HEK293 (cell line): ENCODE data around the gene LAMP5.

Experiments
- BCL11B ChIP-seq: fragments of 450-650 bp; formaldehyde crosslinking; IDR thresholded peaks from 2 replicates; pipeline ENCODE4 v1.5.1; 2016; ENCODE audit warnings: low read depth, missing biosample characterization, missing genetic modification characterization
- EGR2 ChIP-seq: fragments of 450-650 bp; formaldehyde crosslinking; IDR thresholded peaks from 2 replicates; pipeline ENCODE4 v1.5.1; 2016; ENCODE audit warnings: low read depth, missing biosample characterization, missing genetic modification characterization
- SP7 ChIP-seq: fragments of 450-650 bp; formaldehyde crosslinking; IDR thresholded peaks from 2 replicates; pipeline ENCODE4 v1.5.1; 2016; ENCODE audit warnings: missing biosample characterization, missing genetic modification characterization
- YY1 ChIP-seq: fragments of 450-650 bp; formaldehyde crosslinking; IDR thresholded peaks from 2 replicates; pipeline ENCODE4 v1.5.1; 2018; ENCODE audit warnings: missing biosample characterization, missing genetic modification characterization
- ZNF140 ChIP-seq: fragments of 450-650 bp; formaldehyde crosslinking; IDR thresholded peaks from 2 replicates; pipeline ENCODE4 v1.5.1; 2016; ENCODE audit warnings: missing biosample characterization, missing genetic modification characterization
- TF ChIP-seq, protein P1 (sequence below): fragments of 450-650 bp; formaldehyde crosslinking; IDR thresholded peaks from 2 replicates; pipeline ENCODE4 v1.5.1; 2016; ENCODE audit warnings: missing biosample characterization, missing genetic modification characterization
- TF ChIP-seq, protein P2 (sequence below): fragments of 450-650 bp; formaldehyde crosslinking; IDR thresholded peaks from 2 replicates; pipeline ENCODE4 v1.5.1; 2016; ENCODE audit warnings: missing biosample characterization, missing genetic modification characterization
- TF ChIP-seq, protein P3 (sequence below): sonication (generic); formaldehyde crosslinking; IDR thresholded peaks from 2 replicates; pipeline ENCODE4 v1.8.1; 2022; ENCODE audit warnings: mild to moderate bottlenecking, moderate library complexity, missing genetic modification reagents
- TF ChIP-seq, protein P4 (sequence below): fragments of 450-650 bp; formaldehyde crosslinking; IDR thresholded peaks from 2 replicates; pipeline ENCODE4 v1.5.1; 2016; ENCODE audit warnings: missing biosample characterization, missing genetic modification characterization
- TF ChIP-seq, protein P5 (sequence below): fragments of 450-650 bp; formaldehyde crosslinking; IDR thresholded peaks from 2 replicates; pipeline ENCODE4 v1.5.1; 2016; ENCODE audit warnings: missing biosample characterization, missing genetic modification characterization, low read depth
- TF ChIP-seq, protein P6 (sequence below): fragments of 450-650 bp; formaldehyde crosslinking; IDR thresholded peaks from 2 replicates; pipeline ENCODE4 v1.5.1; 2017; ENCODE audit warnings: missing biosample characterization, mild to moderate bottlenecking, missing genetic modification characterization, moderate library complexity

DNA sequence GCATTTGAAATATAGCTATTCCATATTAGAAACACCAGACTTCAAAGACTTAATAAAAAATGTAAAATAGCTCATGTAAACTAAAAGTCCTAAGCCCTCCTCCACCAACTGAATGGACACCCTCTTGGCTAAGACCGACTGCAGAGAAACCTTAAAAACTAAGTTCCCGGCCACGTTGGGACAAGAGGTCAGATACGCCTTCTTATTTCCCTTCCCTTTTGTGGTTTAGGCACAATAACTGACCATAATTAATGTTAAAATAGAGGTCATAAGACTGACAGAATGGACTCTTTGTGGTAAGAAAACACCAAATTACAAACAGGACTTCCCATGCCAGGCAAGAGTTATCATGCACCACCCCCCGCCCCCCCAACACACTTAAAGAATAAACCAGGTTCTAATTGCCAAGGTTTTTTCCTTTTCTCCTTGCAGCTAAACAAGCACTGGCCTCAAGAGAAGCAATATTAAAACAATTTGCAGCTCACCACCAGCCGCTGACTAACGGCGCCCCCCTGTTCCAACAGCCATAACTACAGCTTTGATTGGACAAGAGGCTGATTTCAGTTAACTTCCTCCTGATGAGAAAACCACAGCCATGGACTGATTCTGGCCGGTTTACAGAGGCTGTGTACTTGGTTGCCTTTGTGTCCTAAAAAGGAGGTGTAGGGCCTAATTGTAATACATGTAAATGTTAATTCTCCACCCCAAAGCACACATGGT, 10.7 kb upstream of the LAMP5 start:
- TF ChIP-seq ZNF140 (tag by site-specific recombination), result no peak
- TF ChIP-seq, protein P1, sequence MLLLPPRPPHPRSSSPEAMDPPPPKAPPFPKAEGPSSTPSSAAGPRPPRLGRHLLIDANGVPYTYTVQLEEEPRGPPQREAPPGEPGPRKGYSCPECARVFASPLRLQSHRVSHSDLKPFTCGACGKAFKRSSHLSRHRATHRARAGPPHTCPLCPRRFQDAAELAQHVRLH, result no peak
- TF ChIP-seq BCL11B (tag by site-specific recombination), result no peak
- TF ChIP-seq, protein P2, sequence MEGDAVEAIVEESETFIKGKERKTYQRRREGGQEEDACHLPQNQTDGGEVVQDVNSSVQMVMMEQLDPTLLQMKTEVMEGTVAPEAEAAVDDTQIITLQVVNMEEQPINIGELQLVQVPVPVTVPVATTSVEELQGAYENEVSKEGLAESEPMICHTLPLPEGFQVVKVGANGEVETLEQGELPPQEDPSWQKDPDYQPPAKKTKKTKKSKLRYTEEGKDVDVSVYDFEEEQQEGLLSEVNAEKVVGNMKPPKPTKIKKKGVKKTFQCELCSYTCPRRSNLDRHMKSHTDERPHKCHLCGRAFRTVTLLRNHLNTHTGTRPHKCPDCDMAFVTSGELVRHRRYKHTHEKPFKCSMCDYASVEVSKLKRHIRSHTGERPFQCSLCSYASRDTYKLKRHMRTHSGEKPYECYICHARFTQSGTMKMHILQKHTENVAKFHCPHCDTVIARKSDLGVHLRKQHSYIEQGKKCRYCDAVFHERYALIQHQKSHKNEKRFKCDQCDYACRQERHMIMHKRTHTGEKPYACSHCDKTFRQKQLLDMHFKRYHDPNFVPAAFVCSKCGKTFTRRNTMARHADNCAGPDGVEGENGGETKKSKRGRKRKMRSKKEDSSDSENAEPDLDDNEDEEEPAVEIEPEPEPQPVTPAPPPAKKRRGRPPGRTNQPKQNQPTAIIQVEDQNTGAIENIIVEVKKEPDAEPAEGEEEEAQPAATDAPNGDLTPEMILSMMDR (tag by site-specific recombination), result no peak
- no peak for TF ChIP-seq EGR2 (tag by site-specific recombination)
- TF ChIP-seq SP7 (tag by site-specific recombination), result no peak
- TF ChIP-seq YY1 (tag by site-specific recombination), result no peak
- TF ChIP-seq, protein P3, sequence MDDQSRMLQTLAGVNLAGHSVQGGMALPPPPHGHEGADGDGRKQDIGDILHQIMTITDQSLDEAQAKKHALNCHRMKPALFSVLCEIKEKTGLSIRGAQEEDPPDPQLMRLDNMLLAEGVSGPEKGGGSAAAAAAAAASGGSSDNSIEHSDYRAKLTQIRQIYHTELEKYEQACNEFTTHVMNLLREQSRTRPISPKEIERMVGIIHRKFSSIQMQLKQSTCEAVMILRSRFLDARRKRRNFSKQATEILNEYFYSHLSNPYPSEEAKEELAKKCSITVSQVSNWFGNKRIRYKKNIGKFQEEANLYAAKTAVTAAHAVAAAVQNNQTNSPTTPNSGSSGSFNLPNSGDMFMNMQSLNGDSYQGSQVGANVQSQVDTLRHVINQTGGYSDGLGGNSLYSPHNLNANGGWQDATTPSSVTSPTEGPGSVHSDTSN, result no peak
- TF ChIP-seq, protein P4, sequence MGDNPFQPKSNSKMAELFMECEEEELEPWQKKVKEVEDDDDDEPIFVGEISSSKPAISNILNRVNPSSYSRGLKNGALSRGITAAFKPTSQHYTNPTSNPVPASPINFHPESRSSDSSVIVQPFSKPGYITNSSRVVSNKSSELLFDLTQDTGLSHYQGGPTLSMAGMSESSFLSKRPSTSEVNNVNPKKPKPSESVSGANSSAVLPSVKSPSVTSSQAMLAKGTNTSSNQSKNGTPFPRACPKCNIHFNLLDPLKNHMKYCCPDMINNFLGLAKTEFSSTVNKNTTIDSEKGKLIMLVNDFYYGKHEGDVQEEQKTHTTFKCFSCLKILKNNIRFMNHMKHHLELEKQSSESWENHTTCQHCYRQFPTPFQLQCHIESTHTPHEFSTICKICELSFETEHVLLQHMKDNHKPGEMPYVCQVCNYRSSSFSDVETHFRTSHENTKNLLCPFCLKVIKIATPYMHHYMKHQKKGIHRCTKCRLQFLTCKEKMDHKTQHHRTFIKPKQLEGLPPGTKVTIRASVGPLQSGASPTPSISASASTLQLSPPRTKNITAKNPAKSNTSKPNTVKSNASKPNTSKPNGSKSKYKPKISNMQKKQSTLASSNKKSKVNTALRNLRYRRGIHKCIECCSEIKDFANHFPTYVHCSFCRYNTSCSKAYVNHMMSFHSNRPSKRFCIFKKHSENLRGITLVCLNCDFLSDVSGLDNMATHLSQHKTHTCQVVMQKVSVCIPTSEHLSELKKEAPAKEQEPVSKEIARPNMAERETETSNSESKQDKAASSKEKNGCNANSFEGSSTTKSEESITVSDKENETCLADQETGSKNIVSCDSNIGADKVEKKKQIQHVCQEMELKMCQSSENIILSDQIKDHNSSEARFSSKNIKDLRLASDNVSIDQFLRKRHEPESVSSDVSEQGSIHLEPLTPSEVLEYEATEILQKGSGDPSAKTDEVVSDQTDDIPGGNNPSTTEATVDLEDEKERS, result no peak
- TF ChIP-seq, protein P5, sequence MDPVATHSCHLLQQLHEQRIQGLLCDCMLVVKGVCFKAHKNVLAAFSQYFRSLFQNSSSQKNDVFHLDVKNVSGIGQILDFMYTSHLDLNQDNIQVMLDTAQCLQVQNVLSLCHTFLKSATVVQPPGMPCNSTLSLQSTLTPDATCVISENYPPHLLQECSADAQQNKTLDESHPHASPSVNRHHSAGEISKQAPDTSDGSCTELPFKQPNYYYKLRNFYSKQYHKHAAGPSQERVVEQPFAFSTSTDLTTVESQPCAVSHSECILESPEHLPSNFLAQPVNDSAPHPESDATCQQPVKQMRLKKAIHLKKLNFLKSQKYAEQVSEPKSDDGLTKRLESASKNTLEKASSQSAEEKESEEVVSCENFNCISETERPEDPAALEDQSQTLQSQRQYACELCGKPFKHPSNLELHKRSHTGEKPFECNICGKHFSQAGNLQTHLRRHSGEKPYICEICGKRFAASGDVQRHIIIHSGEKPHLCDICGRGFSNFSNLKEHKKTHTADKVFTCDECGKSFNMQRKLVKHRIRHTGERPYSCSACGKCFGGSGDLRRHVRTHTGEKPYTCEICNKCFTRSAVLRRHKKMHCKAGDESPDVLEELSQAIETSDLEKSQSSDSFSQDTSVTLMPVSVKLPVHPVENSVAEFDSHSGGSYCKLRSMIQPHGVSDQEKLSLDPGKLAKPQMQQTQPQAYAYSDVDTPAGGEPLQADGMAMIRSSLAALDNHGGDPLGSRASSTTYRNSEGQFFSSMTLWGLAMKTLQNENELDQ (tag by site-specific recombination), result no peak
- TF ChIP-seq, protein P6, sequence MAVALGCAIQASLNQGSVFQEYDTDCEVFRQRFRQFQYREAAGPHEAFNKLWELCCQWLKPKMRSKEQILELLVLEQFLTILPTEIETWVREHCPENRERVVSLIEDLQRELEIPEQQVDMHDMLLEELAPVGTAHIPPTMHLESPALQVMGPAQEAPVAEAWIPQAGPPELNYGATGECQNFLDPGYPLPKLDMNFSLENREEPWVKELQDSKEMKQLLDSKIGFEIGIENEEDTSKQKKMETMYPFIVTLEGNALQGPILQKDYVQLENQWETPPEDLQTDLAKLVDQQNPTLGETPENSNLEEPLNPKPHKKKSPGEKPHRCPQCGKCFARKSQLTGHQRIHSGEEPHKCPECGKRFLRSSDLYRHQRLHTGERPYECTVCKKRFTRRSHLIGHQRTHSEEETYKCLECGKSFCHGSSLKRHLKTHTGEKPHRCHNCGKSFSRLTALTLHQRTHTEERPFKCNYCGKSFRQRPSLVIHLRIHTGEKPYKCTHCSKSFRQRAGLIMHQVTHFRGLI, result no peak
